CD14-positive monocyte (primary cell): Measurements from ENCODE around the gene KCNQ1. TPM values are rescaled to one million over a fixed set of nuclear protein-coding genes. Genes with fewer than 3 reads are reported as not detected.

Source experiments
- DNase-seq, 3 donors: peaks; one replicate each; pipeline ENCODE4 v3.0.0-alpha.2; 2011 to 2022
- H2AFZ ChIP-seq: 2 replicates; pipeline ENCODE4 v1.6.0; 2012; ENCODE audit warnings: mild to moderate bottlenecking, low read depth, low read length, inconsistent platforms; ENCODE audit not compliant: insufficient read depth, poor library complexity, severe bottlenecking
- H3K27ac ChIP-seq, 2 donors: 1 replicate in 1 of 2; 2 replicates in 1 of 2; pipeline ENCODE4 v1.5.1; 2012 to 2013; ENCODE audit warnings: low read length in 2 of 2, control low read depth in 1 of 2, inconsistent platforms in 1 of 2, low read depth in 1 of 2, mild to moderate bottlenecking in 1 of 2
- H3K27me3 ChIP-seq, 2 donors: one replicate each; pipeline versions ENCODE4 v1.6.0 to v1.6.1; 2011 to 2013; ENCODE audit warnings: low read length in 2 of 2; ENCODE audit not compliant: control insufficient read depth in 2 of 2, insufficient read depth in 2 of 2
- H3K36me3 ChIP-seq, 2 donors: replicated peaks in 1 of 2; 1 replicate in 1 of 2; 2 replicates in 1 of 2; pipeline versions ENCODE4 v1.5.1 to v1.6.1; 2012 to 2013; ENCODE audit warnings: low read length in 2 of 2, control low read depth in 1 of 2, inconsistent platforms in 1 of 2, mild to moderate bottlenecking in 1 of 2; ENCODE audit not compliant: insufficient read depth in 2 of 2, control insufficient read depth in 1 of 2
- H3K4me1 ChIP-seq, 2 donors: 1 replicate in 1 of 2; 2 replicates in 1 of 2; pipeline versions ENCODE4 v1.5.1 to v1.6.1; 2012 to 2013; ENCODE audit warnings: low read length in 2 of 2, control low read depth in 1 of 2, inconsistent platforms in 1 of 2, mild to moderate bottlenecking in 1 of 2, moderate library complexity in 1 of 2; ENCODE audit not compliant: insufficient read depth in 2 of 2, control insufficient read depth in 1 of 2
- H3K4me2 ChIP-seq: replicated peaks from 2 replicates; pipeline ENCODE3; 2012; ENCODE audit warnings: low read length, moderate library complexity, mild to moderate bottlenecking; ENCODE audit not compliant: poor library complexity, severe bottlenecking; ENCODE audit errors: extremely low read depth
- H3K4me3 ChIP-seq, 3 experiments: fragments of 200-600 bp in 1 of 3; sonication (generic) in 1 of 3; replicated peaks in 1 of 3; 1 replicate in 2 of 3; 2 replicates in 1 of 3; pipeline ENCODE4 v1.5.1; 2011 to 2013; ENCODE audit warnings: low read length in 3 of 3, mild to moderate bottlenecking in 3 of 3, control low read depth in 2 of 3, low read depth in 2 of 3, inconsistent platforms in 1 of 3, moderate library complexity in 1 of 3
- H3K79me2 ChIP-seq: 2 replicates; pipeline ENCODE4 v1.6.0; 2012; ENCODE audit warnings: mild to moderate bottlenecking, control low read depth, inconsistent platforms, low read length, moderate library complexity; ENCODE audit not compliant: insufficient read depth
- H3K9ac ChIP-seq: 2 replicates; pipeline ENCODE4 v1.6.0; 2017; ENCODE audit warnings: low read length, mild to moderate bottlenecking; ENCODE audit not compliant: insufficient read depth, poor library complexity, severe bottlenecking
- H3K9me3 ChIP-seq, 2 donors: replicated peaks in 1 of 2; 1 replicate in 1 of 2; 2 replicates in 1 of 2; pipeline versions ENCODE4 v1.5.1 to v1.6.1; 2012 to 2013; ENCODE audit warnings: low read length in 2 of 2, control low read depth in 1 of 2; ENCODE audit not compliant: control insufficient read depth in 1 of 2, insufficient read depth in 1 of 2
- H4K20me1 ChIP-seq: 2 replicates; pipeline ENCODE4 v1.6.0; 2012; ENCODE audit warnings: mild to moderate bottlenecking, low read length, control low read depth, moderate library complexity; ENCODE audit not compliant: insufficient read depth
- H3K27ac Mint-ChIP-seq, 7 donors: one replicate each; pipeline ENCODE4 v1.8.0; 2020; ENCODE audit warnings: mild to moderate bottlenecking in 7 of 7, mixed read lengths in 7 of 7, moderate library complexity in 6 of 7, inconsistent platforms in 2 of 7
- H3K27me3 Mint-ChIP-seq, 3 donors: one replicate each; pipeline ENCODE4 v1.8.0; 2021 to 2022; ENCODE audit warnings: low read depth in 3 of 3, mild to moderate bottlenecking in 3 of 3, mixed read lengths in 3 of 3, moderate library complexity in 3 of 3, inconsistent platforms in 1 of 3
- H3K36me3 Mint-ChIP-seq, 2 donors: one replicate each; pipeline ENCODE4 v1.8.0; 2020; ENCODE audit warnings: mixed read lengths in 2 of 2, inconsistent platforms in 1 of 2, mild to moderate bottlenecking in 1 of 2
- H3K4me1 Mint-ChIP-seq: one replicate; pipeline ENCODE4 v1.8.0; 2020; ENCODE audit warnings: mild to moderate bottlenecking, mixed read lengths
- H3K4me3 Mint-ChIP-seq, 2 donors: one replicate each; pipeline ENCODE4 v1.8.0; 2020; ENCODE audit warnings: mild to moderate bottlenecking in 2 of 2, mixed read lengths in 2 of 2, moderate library complexity in 1 of 2
- H3K9me3 Mint-ChIP-seq, 7 donors: one replicate each; pipeline ENCODE4 v1.8.0; 2020 to 2022; ENCODE audit warnings: mixed read lengths in 7 of 7, mild to moderate bottlenecking in 6 of 7, moderate library complexity in 6 of 7, inconsistent platforms in 2 of 7
- WGBS: methylation state at CpG from one replicate; pipeline ENCODE4 v1.1.5; 2013; ENCODE audit warnings: missing lambda C conversion rate; ENCODE audit not compliant: insufficient coverage; 5-methylcytosine and 5-hydroxymethylcytosine counted together
- intact Hi-C, 2 donors: fragments of 100-400 bp; cut with micrococcal nuclease; formaldehyde crosslinking; loops; one replicate each; pipeline versions ENCODE4 v1.15.0 to v1.15.1; 2023
- polyA plus RNA-seq, 3 donors: library from polyadenylated mRNA; depleted of rRNA in 1 of 3; unstranded in 2 of 3; stranded (reverse) in 1 of 3; fragments of 300-500 nt in 2 of 3; fragments of >200 nt in 1 of 3; fragmentation: Illumina TruSeq in 2 of 3; gene quantifications; 1 replicate in 2 of 3; 2 replicates in 1 of 3; pipeline ENCODE4 v1.2.3, GENCODE V29; 2012 to 2021
- TF ChIP-seq, protein P1 (sequence below): fragments of 200-600 bp; IDR thresholded peaks from one replicate; pipeline ENCODE4 v1.8.0; 2022; ENCODE audit warnings: antibody characterized with exemption, mild to moderate bottlenecking

Gene KCNQ1
- polyA plus RNA-seq, 3 donors, result 14.9 to 31.8 (median 21.6) TPM

DNA sequence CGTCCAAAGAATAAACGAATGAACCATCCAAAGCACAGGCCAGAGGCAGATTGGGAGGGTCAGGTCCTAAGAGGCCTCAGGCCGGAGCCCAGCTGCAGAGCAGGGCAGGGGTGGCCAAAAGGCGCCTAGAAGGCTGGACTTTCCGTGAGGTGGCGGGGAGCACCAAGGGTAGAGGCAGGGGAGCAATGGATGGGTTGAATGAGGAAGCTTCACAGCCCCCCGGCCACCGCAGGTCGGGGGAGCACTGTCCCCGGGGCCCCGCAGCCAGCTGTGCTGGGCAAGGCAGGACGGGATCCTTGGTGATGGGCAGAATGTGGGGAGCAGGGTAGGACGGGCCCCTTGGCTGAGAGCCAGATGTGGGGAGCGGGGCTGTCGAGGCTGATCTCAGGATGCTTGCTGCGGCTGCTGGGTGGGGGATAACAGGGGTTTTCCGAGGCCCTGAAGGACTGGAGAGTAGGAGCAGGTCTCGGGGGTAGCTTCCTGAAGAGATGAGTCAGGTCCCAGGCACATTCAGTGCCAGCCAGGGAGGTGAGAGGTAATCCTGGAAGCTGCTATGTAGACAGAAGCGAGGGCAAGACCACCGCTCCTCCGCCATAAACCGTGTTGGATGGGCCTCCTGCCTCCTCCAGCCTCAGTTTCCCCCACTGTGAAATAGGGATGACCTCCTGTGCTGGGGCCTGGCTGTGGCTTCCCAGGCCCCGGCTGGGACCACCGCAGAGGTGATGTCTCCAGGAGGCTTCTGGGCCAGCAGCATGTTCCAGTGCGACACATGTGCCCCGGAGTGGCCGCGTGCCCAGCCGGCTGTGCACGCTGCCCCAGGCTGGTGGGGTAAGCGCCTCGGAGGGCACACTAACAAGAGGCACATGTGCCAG, 289.6 kb downstream of the KCNQ1 start:
- Histone ChIP-seq H4K20me1 (peaks cover 96% of the 10 kb centered on the region), H3K27me3 (no peaks in the 10 kb centered on the region), H3K9me3 (no peaks in the 10 kb centered on the region), H3K4me3 (no peak overlapping the region), H2AFZ (no peak overlapping the region), H3K27ac (no peak overlapping the region), H3K9ac (no peak overlapping the region), H3K79me2 (no peaks in the 10 kb centered on the region), H3K36me3 (no peaks in the 10 kb centered on the region), H3K4me2 (no peak overlapping the region), H3K4me1 (peaks cover 11 to 15% of the 10 kb centered on the region in 2 donors)
- peak overlapping the region in 1 of 2 donors; percentile 37 for H3K4me3 Mint-ChIP-seq
- TF ChIP-seq, protein P1, sequence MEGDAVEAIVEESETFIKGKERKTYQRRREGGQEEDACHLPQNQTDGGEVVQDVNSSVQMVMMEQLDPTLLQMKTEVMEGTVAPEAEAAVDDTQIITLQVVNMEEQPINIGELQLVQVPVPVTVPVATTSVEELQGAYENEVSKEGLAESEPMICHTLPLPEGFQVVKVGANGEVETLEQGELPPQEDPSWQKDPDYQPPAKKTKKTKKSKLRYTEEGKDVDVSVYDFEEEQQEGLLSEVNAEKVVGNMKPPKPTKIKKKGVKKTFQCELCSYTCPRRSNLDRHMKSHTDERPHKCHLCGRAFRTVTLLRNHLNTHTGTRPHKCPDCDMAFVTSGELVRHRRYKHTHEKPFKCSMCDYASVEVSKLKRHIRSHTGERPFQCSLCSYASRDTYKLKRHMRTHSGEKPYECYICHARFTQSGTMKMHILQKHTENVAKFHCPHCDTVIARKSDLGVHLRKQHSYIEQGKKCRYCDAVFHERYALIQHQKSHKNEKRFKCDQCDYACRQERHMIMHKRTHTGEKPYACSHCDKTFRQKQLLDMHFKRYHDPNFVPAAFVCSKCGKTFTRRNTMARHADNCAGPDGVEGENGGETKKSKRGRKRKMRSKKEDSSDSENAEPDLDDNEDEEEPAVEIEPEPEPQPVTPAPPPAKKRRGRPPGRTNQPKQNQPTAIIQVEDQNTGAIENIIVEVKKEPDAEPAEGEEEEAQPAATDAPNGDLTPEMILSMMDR, result no peak
- peaks cover 0 to 5% (median 3%) of the 10 kb centered on the region in 3 donors for H3K27me3 Mint-ChIP-seq
- intact Hi-C loops, result no loop called here
- WGBS, result 91% methylated on average over 29 of the region's 32 CpGs
- H3K4me1 Mint-ChIP-seq, result peaks cover 14% of the 10 kb centered on the region
- H3K27ac Mint-ChIP-seq, result peak overlapping the region in 1 of 7 donors; percentile 11
- H3K36me3 Mint-ChIP-seq, result peaks cover 0 to 2% of the 10 kb centered on the region in 2 donors
- DNase-seq, result no peak
- peaks cover 0 to 1% (median 0%) of the 10 kb centered on the region in 7 donors for H3K9me3 Mint-ChIP-seq

- 100% methylated on average over 6 of the region's 12 CpGs for WGBS
- H3K4me3 Mint-ChIP-seq, result no peak overlapping the region
- H3K9me3 Mint-ChIP-seq, result peaks cover 0 to 2% (median 0%) of the 10 kb centered on the region in 7 donors
- Histone ChIP-seq H3K4me3 (no peak overlapping the region), H3K4me1 (peaks cover 11 to 19% of the 10 kb centered on the region in 2 donors), H3K79me2 (no peaks in the 10 kb centered on the region), H3K27me3 (no peaks in the 10 kb centered on the region), H3K27ac (no peak overlapping the region), H4K20me1 (peaks cover 96% of the 10 kb centered on the region), H2AFZ (no peak overlapping the region), H3K9me3 (no peaks in the 10 kb centered on the region), H3K36me3 (no peaks in the 10 kb centered on the region), H3K9ac (no peak overlapping the region), H3K4me2 (no peak overlapping the region)
- H3K27ac Mint-ChIP-seq, result no peak overlapping the region
- H3K27me3 Mint-ChIP-seq, result peaks cover 0 to 3% (median 1%) of the 10 kb centered on the region in 3 donors
- DNase-seq, result no peak
- TF ChIP-seq, protein P1, result no peak
- intact Hi-C loops, result no loop called here
- H3K4me1 Mint-ChIP-seq, result peaks cover 15% of the 10 kb centered on the region
- H3K36me3 Mint-ChIP-seq, result peaks cover 0 to 2% of the 10 kb centered on the region in 2 donors
Observed at GRCh38 chr11:2735053-2735589, 290.3 kb downstream of the KCNQ1 start.
